Omental fat pad (tissue), 4 donors: ENCODE results near the gene CDK5R2. TPM values are rescaled to one million over a fixed set of nuclear protein-coding genes. Genes with fewer than 3 reads are reported as not detected.
A peak's percentile ranks its signal among the peaks of the same experiment; 100 is the strongest.

Experiments used
- ATAC-seq: fragments of 150-250 bp; one replicate; pipeline ENCODE4 v1.9.1; 2016; ENCODE audit warnings: mild to moderate bottlenecking, moderate library complexity; ENCODE audit not compliant: low FRiP score
- DNase-seq: peaks from one replicate; pipeline ENCODE4 v3.0.0-alpha.2; 2019; ENCODE audit warnings: low spot score
- total RNA-seq, 4 donors: library from RNA; depleted of rRNA; stranded (reverse); fragments of >200 nt; gene quantifications; one replicate each; pipeline ENCODE4 v1.1.0, GENCODE V29; 2016
- TF ChIP-seq, protein P1 (sequence below), 3 donors: fragments of 450-650 bp; IDR thresholded peaks; one replicate each; pipeline ENCODE4 v1.5.1; 2016 to 2017; ENCODE audit warnings: antibody characterized with exemption in 3 of 3, mild to moderate bottlenecking in 3 of 3, moderate library complexity in 2 of 3

The CDK5R2 gene
- total RNA-seq, 4 donors from 2014 or later = not detected

DNA sequence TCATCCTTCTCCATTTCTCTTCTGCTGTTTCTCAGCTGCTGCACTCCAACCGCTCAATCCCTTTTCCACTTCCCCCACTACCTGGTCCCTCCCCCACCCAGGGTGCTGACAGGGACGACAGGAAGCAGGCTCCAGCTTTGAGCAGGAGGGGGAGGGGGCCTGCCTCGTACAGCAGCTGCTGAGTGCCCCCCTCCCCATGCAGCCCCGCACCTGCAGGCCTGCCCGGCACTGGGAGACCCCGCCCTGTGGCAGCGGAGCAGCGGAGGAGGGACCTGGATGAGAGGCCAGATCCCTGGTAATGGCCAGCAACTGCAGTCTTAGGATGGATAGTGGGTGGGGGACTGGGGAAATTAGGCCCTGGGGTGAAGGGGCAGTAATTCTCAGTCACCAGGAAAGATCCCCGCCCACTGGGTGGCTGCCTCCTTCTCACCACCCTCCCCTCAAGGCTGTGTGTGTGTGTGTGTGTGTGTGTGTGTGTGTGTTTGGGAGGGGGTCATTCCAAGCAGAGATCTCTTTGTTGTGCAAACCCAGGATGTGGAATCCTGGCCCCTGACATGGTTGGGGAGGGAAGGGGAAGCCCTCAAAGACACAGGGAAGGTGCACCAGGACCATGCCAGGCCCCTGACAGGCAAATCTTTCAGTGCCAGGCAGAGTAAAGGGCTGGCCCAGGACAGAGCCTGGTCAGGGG is 40.6 kb downstream of the CDK5R2 start:
- no peak for DNase-seq
- TF ChIP-seq, protein P1, sequence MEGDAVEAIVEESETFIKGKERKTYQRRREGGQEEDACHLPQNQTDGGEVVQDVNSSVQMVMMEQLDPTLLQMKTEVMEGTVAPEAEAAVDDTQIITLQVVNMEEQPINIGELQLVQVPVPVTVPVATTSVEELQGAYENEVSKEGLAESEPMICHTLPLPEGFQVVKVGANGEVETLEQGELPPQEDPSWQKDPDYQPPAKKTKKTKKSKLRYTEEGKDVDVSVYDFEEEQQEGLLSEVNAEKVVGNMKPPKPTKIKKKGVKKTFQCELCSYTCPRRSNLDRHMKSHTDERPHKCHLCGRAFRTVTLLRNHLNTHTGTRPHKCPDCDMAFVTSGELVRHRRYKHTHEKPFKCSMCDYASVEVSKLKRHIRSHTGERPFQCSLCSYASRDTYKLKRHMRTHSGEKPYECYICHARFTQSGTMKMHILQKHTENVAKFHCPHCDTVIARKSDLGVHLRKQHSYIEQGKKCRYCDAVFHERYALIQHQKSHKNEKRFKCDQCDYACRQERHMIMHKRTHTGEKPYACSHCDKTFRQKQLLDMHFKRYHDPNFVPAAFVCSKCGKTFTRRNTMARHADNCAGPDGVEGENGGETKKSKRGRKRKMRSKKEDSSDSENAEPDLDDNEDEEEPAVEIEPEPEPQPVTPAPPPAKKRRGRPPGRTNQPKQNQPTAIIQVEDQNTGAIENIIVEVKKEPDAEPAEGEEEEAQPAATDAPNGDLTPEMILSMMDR (IDR thresholded peaks at IDR 0.05) = no peak

DNA sequence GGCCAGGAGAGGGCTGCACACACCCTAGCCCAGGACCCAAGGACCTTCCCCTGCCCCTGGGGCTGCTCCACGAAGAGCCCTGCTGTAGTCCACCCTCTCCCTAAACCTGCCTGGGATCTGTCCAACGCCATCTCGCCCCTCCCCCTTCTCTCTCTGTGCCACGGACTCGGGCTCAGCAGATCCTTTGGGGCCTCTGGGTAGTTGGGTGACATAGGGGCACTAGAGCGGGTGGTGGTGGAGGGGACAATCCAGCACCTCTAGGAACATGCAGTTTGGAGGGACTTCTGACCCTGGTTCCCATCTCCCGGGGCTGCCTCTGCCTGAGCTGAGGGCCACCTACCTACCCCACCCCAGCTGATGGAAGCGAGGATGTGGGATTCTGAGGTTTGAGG is 41.1 kb downstream of the CDK5R2 start:
- DNase-seq (no peak), ATAC-seq (no peak)
- TF ChIP-seq, protein P1 (IDR thresholded peaks at IDR 0.05) = no peak

More for the DNA sequence above, 40.6 kb downstream of the CDK5R2 start:
- no peak for ATAC-seq

DNA sequence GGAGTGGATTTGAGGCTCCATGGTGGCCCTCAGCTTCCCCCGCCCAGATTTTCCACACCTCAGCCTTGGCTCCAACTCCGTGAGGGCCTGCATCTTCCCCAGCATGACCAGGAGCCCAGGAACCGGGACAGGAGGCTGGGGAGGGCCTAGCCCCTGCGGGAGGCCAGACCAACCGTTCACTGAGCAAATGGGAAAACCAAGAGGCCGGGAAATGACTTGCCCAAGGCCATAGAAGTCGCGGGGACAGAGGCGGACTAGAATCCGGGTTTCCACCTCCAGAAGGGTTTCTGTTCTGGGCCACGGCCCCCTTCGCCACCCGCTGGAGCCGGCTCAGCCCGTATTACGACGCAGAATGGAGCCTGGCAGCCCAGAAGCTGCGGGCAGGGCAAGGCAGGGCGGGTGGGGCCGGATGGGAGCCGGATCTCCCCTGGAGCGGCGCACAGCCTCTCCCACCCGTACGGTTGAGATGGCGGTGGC is 41.7 kb downstream of the CDK5R2 start:
- DNase-seq = no peak
- TF ChIP-seq, protein P1 (IDR thresholded peaks at IDR 0.05) = no peak
- ATAC-seq = no peak

GRCh38 chr2:219001577-219002394 is 42.3 kb downstream of the CDK5R2 start:
- ATAC-seq (no peak), DNase-seq (no peak)
- TF ChIP-seq, protein P1 (IDR thresholded peaks at IDR 0.05) = no peak

DNA sequence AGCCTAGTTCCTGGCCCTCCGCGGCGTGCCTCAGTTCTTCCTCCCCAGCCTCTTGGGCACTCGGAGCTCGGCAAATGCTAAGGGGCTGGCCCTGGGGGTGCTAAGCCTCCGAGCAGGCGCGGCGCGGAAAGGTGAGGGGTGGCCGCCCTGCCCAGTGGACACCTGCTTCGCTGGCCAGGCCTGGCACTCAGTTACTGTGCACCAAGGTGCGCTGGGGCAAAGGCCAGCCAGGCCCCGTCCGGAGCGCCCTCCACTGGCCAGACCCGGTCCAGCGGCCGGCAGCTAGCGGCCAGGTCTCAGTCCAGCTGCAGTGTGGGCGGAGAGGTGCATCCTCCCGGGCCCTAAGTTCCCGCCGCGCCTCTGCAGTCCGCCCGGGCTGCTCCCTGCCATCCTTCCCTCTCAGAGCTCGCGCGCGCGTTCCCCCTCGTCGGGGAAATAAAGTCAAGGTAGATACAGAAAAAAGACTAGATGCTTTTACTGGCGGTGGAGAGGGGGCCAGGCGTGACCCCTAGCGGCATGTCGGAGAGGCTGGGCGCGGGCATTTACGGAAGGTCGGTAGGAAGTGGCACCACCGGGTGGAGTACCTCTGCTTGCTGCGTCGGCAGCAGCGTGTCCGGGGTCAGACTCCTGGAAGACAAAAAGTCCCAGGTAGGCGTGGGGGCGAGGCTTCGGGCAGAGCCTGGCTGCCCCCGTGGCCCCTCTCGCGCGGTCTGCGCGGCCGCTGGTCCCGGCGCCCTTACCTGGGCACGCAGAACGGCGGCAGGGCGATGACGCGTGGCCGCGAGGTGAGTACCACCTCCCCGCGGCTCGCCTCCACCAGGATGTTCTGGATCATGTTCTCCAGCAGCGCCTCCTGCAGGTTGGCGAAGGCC is 43.2 kb downstream of the CDK5R2 start:
- TF ChIP-seq, protein P1 (IDR thresholded peaks at IDR 0.05) = no peak
- DNase-seq = no peak
- ATAC-seq = no peak

DNA sequence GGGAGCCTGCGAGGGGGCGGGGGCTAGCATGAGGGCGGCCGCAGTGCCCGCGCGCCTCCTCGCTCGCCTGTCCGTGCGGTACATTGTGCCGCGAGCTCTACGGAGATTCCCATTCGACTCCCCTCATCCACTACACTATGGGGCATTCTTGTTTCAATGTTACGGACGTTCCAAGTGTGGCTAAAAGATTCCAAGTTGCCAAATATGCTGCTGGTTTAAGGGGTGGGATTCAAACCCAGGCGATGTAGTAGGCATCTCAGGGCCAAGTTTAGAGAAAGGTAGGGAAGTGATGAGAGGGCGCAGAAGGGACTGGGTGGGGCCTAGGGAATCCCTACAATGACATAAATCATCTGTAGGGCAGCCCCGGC is 43.8 kb downstream of the CDK5R2 start:
- TF ChIP-seq, protein P1 (IDR thresholded peaks at IDR 0.05) = no peak
- DNase-seq (no peak), ATAC-seq (peak; percentile 24)
